Neural crest cell (in vitro differentiated cells): Measurements from ENCODE around the gene TSPAN1. TPM values are rescaled to one million over a fixed set of nuclear protein-coding genes. Genes with fewer than 3 reads are reported as not detected.

ENCODE experiments used
- DNase-seq: peaks from one replicate; pipeline ENCODE4 v3.0.0; 2021; ENCODE audit warnings: low read depth, mixed read lengths, low spot score
- H3K27ac Mint-ChIP-seq: one replicate; pipeline ENCODE4 v1.8.0; 2021; ENCODE audit warnings: mild to moderate bottlenecking, mixed read lengths; ENCODE audit not compliant: unreplicated experiment
- H3K27me3 Mint-ChIP-seq: 2 replicates; pipeline ENCODE4 v1.8.0; 2021; ENCODE audit warnings: low read depth, mild to moderate bottlenecking, mixed read lengths
- H3K36me3 Mint-ChIP-seq: 2 replicates; pipeline ENCODE4 v1.8.0; 2021; ENCODE audit warnings: low read depth, mild to moderate bottlenecking, mixed read lengths
- H3K4me1 Mint-ChIP-seq: 2 replicates; pipeline ENCODE4 v1.8.0; 2021; ENCODE audit warnings: mixed read lengths
- H3K4me3 Mint-ChIP-seq: one replicate; pipeline ENCODE4 v1.8.0; 2021; ENCODE audit warnings: mild to moderate bottlenecking, mixed read lengths
- H3K9me3 Mint-ChIP-seq: 2 replicates; pipeline ENCODE4 v1.8.0; 2021; ENCODE audit warnings: mixed read lengths
- total RNA-seq: library from RNA; stranded (reverse); gene quantifications from 2 replicates; pipeline ENCODE4 v1.2.1, GENCODE V29; 2021
- TF ChIP-seq, protein P1 (sequence below): fragments of 200-600 bp; sonication (generic); conservative IDR thresholded peaks from 2 replicates; pipeline ENCODE4 v1.5.0; 2021; ENCODE audit warnings: antibody characterized with exemption, mild to moderate bottlenecking

Gene TSPAN1
- total RNA-seq, 1 donor from 2014 or later: not detected

DNA sequence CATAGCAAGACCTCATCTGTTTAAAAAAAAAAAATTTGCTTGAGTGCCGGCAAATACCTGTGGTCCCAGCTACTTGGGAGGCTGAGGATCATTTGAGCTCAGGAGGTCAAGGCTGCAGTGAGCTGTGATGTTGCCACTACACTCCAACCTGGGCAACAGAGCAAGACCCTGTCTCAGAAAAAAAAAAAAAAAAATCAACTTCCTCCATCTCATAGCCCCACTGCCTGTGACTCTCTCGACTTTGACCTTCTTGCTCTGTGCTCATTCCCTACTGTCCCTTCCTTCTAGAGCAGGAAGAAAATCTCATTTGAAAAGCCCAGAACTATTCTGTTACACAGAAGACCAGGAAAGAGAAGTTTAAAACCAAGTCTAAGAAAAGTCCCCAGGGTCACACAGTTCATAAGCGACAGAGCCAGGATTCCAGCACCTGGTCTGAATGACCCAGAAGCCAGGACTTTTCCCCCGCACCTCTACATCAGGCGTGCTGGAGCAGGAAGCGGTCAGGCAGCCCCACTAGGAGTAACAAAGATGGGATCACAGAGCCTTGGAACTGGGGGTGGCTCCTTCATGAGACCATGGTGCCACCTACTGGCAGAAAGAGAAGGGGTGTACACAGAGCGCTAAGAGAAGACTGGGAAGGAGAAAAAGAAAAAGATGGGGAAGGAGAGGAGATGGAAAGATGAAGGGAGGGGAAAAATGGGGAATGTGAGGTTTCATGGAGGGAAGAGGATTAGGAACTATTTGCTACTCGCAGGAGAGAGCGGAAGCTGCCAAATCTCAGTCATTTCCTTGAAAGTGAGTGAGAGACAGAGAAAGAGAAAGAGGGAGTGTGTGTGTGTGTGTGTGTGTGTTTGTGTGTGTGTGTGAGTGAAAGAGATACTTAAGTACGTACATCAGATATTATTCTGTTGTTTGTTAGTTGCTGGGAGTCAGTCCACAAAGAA, 4.5 kb downstream of the TSPAN1 start:
- H3K4me1 Mint-ChIP-seq: peaks cover 8% of the 10 kb centered on the region
- no peak overlapping the region for H3K4me3 Mint-ChIP-seq
- no peaks in the 10 kb centered on the region for H3K9me3 Mint-ChIP-seq
- H3K27ac Mint-ChIP-seq: no peak overlapping the region
- TF ChIP-seq, protein P1, sequence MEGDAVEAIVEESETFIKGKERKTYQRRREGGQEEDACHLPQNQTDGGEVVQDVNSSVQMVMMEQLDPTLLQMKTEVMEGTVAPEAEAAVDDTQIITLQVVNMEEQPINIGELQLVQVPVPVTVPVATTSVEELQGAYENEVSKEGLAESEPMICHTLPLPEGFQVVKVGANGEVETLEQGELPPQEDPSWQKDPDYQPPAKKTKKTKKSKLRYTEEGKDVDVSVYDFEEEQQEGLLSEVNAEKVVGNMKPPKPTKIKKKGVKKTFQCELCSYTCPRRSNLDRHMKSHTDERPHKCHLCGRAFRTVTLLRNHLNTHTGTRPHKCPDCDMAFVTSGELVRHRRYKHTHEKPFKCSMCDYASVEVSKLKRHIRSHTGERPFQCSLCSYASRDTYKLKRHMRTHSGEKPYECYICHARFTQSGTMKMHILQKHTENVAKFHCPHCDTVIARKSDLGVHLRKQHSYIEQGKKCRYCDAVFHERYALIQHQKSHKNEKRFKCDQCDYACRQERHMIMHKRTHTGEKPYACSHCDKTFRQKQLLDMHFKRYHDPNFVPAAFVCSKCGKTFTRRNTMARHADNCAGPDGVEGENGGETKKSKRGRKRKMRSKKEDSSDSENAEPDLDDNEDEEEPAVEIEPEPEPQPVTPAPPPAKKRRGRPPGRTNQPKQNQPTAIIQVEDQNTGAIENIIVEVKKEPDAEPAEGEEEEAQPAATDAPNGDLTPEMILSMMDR: peak; percentile 95
- DNase-seq: peak; percentile 81
- no peaks in the 10 kb centered on the region for H3K27me3 Mint-ChIP-seq
- H3K36me3 Mint-ChIP-seq: no peaks in the 10 kb centered on the region

DNA sequence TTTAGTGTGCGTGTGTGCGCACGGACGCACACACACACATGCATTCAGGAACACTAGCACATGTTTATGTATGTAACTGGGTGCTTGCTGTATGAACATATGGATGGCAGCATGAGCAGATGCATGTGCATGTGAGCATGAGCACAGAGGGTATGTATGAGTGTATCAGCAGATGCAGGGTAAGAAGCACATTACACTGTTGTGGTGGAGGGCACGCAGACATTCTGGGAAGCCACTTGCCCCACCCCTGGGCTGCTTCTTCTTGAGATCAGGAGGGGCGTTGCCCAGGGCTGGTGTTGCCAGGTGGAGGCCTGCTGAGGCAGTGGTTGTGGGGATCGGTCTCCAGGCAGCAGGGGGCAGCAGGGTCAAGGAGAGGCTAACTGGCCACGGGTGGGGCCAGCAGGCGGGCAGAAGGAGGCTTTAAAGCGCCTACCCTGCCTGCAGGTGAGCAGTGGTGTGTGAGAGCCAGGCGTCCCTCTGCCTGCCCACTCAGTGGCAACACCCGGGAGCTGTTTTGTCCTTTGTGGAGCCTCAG, 5.3 kb downstream of the TSPAN1 start:
- Mint-ChIP-seq H3K36me3 (no peaks in the 10 kb centered on the region), H3K27ac (no peak overlapping the region), H3K27me3 (no peaks in the 10 kb centered on the region), H3K9me3 (no peaks in the 10 kb centered on the region), H3K4me3 (no peak overlapping the region), H3K4me1 (peaks cover 8% of the 10 kb centered on the region)
- TF ChIP-seq, protein P1: no peak
- no peak for DNase-seq

DNA sequence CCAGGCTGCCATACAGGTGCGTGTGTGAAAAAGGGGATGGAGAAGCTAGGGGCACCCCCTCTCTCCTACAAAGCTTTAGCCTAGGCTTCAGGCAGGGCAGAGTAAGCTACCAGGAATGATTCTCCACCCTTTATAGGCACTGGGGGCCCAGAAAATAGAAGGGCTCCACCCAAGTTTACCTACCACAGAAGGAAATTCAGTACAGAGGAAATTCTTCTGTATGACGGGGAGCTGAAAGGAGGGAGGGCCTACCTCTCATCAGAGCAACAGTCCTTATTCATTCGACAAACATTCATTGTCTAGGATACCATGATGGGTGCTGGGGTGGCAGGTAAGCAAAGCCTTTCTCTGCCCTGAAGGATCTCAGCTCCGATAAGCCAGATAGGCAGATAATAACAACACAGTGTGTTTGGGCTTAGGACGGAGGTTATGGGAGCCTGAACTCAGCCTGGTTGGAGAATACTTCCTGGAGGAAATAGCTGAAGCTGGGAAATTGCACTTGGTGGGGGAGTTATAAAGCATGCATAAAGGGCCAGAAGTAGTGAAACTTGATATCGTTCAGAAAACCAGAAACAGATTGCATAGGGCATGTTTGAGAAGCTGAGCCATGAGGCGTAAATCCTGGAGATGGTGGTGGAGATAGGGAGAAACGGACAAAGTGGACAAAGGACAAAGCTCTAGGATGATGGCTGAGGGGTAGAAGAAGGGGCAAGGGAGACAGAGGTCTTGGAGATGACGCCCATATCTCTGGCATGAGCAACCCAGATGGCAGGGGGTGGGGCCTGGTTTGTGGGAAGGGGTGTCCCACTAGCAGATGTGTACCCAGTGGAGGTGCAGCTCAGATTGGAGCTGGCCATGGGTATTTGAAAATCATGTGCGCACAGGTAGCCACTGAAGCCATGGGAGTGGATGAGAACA, 6.7 kb downstream of the TSPAN1 start:
- Mint-ChIP-seq H3K4me3 (no peak overlapping the region), H3K36me3 (no peaks in the 10 kb centered on the region), H3K27me3 (no peaks in the 10 kb centered on the region), H3K4me1 (peaks cover 6% of the 10 kb centered on the region), H3K9me3 (no peaks in the 10 kb centered on the region), H3K27ac (no peak overlapping the region)
- TF ChIP-seq, protein P1: no peak
- DNase-seq: no peak

DNA sequence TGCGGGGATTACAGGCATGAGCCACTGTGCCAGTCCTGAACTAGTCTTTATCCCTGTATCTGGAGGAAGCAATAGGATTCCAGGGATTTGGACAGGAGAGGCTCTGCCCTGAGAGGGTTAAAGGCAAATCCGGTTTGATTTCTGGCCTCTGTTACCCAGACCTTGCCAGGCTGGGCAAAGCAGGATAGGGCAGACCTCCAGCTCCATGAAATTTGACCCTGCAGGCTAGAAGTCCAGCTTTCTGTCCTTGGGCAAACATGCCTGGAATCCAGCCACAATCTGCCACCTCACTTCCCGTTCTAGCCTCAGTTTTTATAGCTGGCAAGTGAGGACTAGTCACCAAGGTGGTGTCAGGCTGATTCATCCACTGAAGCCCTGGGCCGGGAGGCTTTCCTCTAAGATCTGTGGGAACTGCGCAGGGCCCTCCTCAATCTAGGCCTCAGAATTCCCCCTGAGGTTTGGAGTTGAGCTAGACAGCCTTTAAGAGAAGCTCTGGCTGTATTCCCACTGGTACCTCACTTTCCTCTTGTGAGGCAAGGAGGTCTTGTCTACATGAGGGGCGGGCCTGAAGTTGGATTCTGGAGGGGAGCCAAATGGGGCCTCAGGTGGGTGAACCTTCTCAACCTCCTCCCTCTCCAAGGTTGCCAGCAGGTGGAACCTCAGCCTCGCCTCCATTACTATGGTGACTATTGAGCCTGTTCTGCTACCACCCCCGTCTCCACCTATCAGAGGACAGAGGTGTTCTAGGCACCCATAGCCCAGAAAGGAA, 8.4 kb downstream of the TSPAN1 start:
- H3K4me1 Mint-ChIP-seq: peaks cover 4% of the 10 kb centered on the region
- no peaks in the 10 kb centered on the region for H3K9me3 Mint-ChIP-seq
- H3K4me3 Mint-ChIP-seq: no peak overlapping the region
- no peak overlapping the region for H3K27ac Mint-ChIP-seq
- H3K27me3 Mint-ChIP-seq: no peaks in the 10 kb centered on the region
- peaks cover 3% of the 10 kb centered on the region for H3K36me3 Mint-ChIP-seq
- TF ChIP-seq, protein P1: no peak
- no peak for DNase-seq
